Thyroid gland (tissue), 4 donors: Measurements from ENCODE around the gene LRP3.
"Not testable (repeated sequence)": the region's sequence is repeated elsewhere in the genome, so short reads cannot be mapped to it uniquely, and the experiment has no call there.

Source experiments
- CTCF ChIP-seq, 6 experiments: fragments of 200-600 bp in 3 of 6; fragments of 450-650 bp in 3 of 6; sonication (generic) in 3 of 6; IDR thresholded peaks; one replicate each; pipeline ENCODE4 v1.5.1; 2016 to 2019; ENCODE audit warnings: antibody characterized with exemption in 6 of 6, mild to moderate bottlenecking in 2 of 6, inconsistent platforms in 1 of 6, moderate library complexity in 1 of 6
- POLR2A ChIP-seq, 2 donors: fragments of 450-650 bp; IDR thresholded peaks; one replicate each; pipeline ENCODE4 v1.6.1; 2017; ENCODE audit warnings: antibody characterized with exemption in 2 of 2, mild to moderate bottlenecking in 2 of 2, moderate library complexity in 1 of 2

- not testable (repeated sequence) for TF ChIP-seq CTCF, POLR2A (IDR thresholded peaks at IDR 0.05)
These were observed 3.0 kb upstream of the LRP3 start for GRCh38 chr19:33191092-33191491.
